HEK293 (cell line): ENCODE data around the gene NUDCD3.

ENCODE experiments used
- CTCF ChIA-PET: fragments of 350-600 bp; formaldehyde crosslinking; extraction: SDS; loops from one replicate; lab custom pipeline; 2021; ENCODE audit warnings: antibody characterized with exemption; lab: Yijun Ruan, JAX
- POLR2A ChIA-PET: fragments of 300-600 bp; formaldehyde crosslinking; extraction: SDS; loops from one replicate; lab custom pipeline; 2020; ENCODE audit warnings: antibody characterized with exemption, inconsistent platforms; lab: Yijun Ruan, JAX
- H3K27ac ChIP-seq: fragments of 200-500 bp; sonication (Bioruptor generic); 2 replicates; pipeline ENCODE4 v1.5.1; 2014; ENCODE audit warnings: low read depth, low read length, control low read depth, inconsistent platforms; ENCODE audit errors: extremely low read depth
- H3K36me3 ChIP-seq, 2 experiments: fragments of 200-500 bp in 1 of 2; sonication (Bioruptor generic) in 1 of 2; 1 replicate in 1 of 2; 2 replicates in 1 of 2; pipeline ENCODE4 v1.5.1; 2014 to 2017; ENCODE audit warnings: inconsistent platforms in 2 of 2, low read length in 2 of 2; ENCODE audit not compliant: control insufficient read depth in 2 of 2, insufficient read depth in 1 of 2
- H3K4me1 ChIP-seq: fragments of 200-500 bp; sonication (Bioruptor generic); 2 replicates; pipeline ENCODE4 v1.5.1; 2014; ENCODE audit warnings: mild to moderate bottlenecking, low read length, inconsistent platforms; ENCODE audit not compliant: control insufficient read depth, insufficient read depth
- H3K4me3 ChIP-seq: 2 replicates; pipeline ENCODE4 v1.5.1; 2011; ENCODE audit warnings: low read depth, mild to moderate bottlenecking, control low read depth, low read length, moderate library complexity
- H3K9me3 ChIP-seq: fragments of 200-500 bp; sonication (Bioruptor generic); 2 replicates; pipeline ENCODE4 v1.5.1; 2014; ENCODE audit warnings: low read depth, low read length, inconsistent platforms; ENCODE audit not compliant: control insufficient read depth, insufficient read depth
- AEBP2 ChIP-seq: fragments of 450-650 bp; formaldehyde crosslinking; IDR thresholded peaks from 2 replicates; pipeline ENCODE4 v1.5.1; 2016; ENCODE audit warnings: missing biosample characterization, missing genetic modification characterization, borderline replicate concordance
- BCL11B ChIP-seq: fragments of 450-650 bp; formaldehyde crosslinking; IDR thresholded peaks from 2 replicates; pipeline ENCODE4 v1.5.1; 2016; ENCODE audit warnings: low read depth, missing biosample characterization, missing genetic modification characterization
- HOXC10 ChIP-seq: sonication (generic); formaldehyde crosslinking; IDR thresholded peaks from 2 replicates; pipeline ENCODE4 v1.8.1; 2023; ENCODE audit warnings: mild to moderate bottlenecking, missing genetic modification reagents
- HOXD13 ChIP-seq: sonication (generic); formaldehyde crosslinking; IDR thresholded peaks from 2 replicates; pipeline ENCODE4 v1.8.0; 2022; ENCODE audit warnings: missing genetic modification reagents, borderline replicate concordance
- KLF8 ChIP-seq: fragments of 450-650 bp; formaldehyde crosslinking; IDR thresholded peaks from 2 replicates; pipeline ENCODE4 v1.5.1; 2016; ENCODE audit warnings: missing biosample characterization, missing genetic modification characterization
- MYNN ChIP-seq: fragments of 450-650 bp; formaldehyde crosslinking; IDR thresholded peaks from 2 replicates; pipeline ENCODE4 v1.5.1; 2016; ENCODE audit warnings: missing biosample characterization, missing genetic modification characterization, borderline replicate concordance
- ZBTB8A ChIP-seq: fragments of 450-650 bp; formaldehyde crosslinking; IDR thresholded peaks from 2 replicates; pipeline ENCODE4 v1.5.1; 2016; ENCODE audit warnings: missing biosample characterization, missing genetic modification characterization
- ZFP41 ChIP-seq: fragments of 450-650 bp; formaldehyde crosslinking; IDR thresholded peaks from 2 replicates; pipeline ENCODE4 v1.5.1; 2016; ENCODE audit warnings: missing biosample characterization, missing genetic modification characterization, borderline replicate concordance
- ZFP69B ChIP-seq: fragments of 450-650 bp; formaldehyde crosslinking; IDR thresholded peaks from 2 replicates; pipeline ENCODE4 v1.5.1; 2016; ENCODE audit warnings: missing biosample characterization, missing genetic modification characterization
- ZNF221 ChIP-seq: fragments of 450-650 bp; formaldehyde crosslinking; IDR thresholded peaks from 2 replicates; pipeline ENCODE4 v1.5.1; 2017; ENCODE audit warnings: missing biosample characterization, missing genetic modification characterization, borderline replicate concordance
- ZNF23 ChIP-seq: fragments of 450-650 bp; formaldehyde crosslinking; IDR thresholded peaks from 2 replicates; pipeline ENCODE4 v1.5.1; 2016; ENCODE audit warnings: missing biosample characterization, missing genetic modification characterization, borderline replicate concordance
- ZNF274 ChIP-seq, 2 experiments: fragments of 200-500 bp in 1 of 2; fragments of 450-650 bp in 1 of 2; sonication (Bioruptor generic) in 1 of 2; formaldehyde crosslinking in 1 of 2; IDR thresholded peaks; 2 replicates each; pipeline versions ENCODE4 v1.5.1 to v1.6.1; 2014 to 2016; ENCODE audit warnings: borderline replicate concordance in 1 of 2, inconsistent platforms in 1 of 2, low read length in 1 of 2, missing biosample characterization in 1 of 2, missing genetic modification characterization in 1 of 2
- ZNF623 ChIP-seq: fragments of 450-650 bp; formaldehyde crosslinking; IDR thresholded peaks from 2 replicates; pipeline ENCODE4 v1.5.1; 2016; ENCODE audit warnings: missing biosample characterization, missing genetic modification characterization
- ZNF654 ChIP-seq: fragments of 450-650 bp; formaldehyde crosslinking; IDR thresholded peaks from 2 replicates; pipeline ENCODE4 v1.5.1; 2016; ENCODE audit warnings: low read depth, missing biosample characterization, missing genetic modification characterization
- ZNF670 ChIP-seq: fragments of 450-650 bp; formaldehyde crosslinking; IDR thresholded peaks from 2 replicates; pipeline ENCODE4 v1.5.1; 2016; ENCODE audit warnings: missing biosample characterization, missing genetic modification characterization, low read depth
- TF ChIP-seq, protein P1 (sequence below): fragments of 450-650 bp; formaldehyde crosslinking; IDR thresholded peaks from 2 replicates; pipeline ENCODE4 v1.5.1; 2016; ENCODE audit warnings: missing biosample characterization, missing genetic modification characterization
- TF ChIP-seq, protein P2 (sequence below): fragments of 450-650 bp; formaldehyde crosslinking; IDR thresholded peaks from 2 replicates; pipeline ENCODE4 v1.5.1; 2016; ENCODE audit warnings: missing biosample characterization, missing genetic modification characterization, low read depth

Gene NUDCD3

DNA sequence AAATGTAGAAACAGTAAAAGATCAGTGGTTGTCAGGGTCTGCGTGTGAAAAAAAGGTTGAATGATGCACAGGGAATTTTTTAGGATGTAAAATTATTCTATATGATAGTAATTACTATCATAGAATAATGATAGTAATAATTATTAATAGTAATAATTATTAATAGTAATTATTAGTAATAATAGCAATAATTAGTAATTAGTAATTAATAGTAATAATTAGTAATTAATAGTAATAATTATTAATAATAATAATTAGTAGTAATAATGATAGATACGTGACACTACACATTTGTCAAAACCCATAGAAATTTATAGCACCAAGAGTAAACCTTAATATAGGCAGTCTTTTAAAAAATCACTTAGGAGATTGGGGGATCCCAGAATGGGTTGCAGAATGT lies 4.5 kb upstream of the NUDCD3 start:
- no peak overlapping the region for H3K4me3 ChIP-seq
- TF ChIP-seq ZBTB8A (tag by site-specific recombination): no peak
- 0 out of 2 replicates have a peak, but pooled peaks have one; percentile 49 for TF ChIP-seq BCL11B (tag by site-specific recombination)
- H3K27ac ChIP-seq: no peak overlapping the region
- H3K4me1 ChIP-seq: no peaks in the 10 kb centered on the region
- no peaks in the 10 kb centered on the region for H3K9me3 ChIP-seq
- CTCF ChIA-PET: interaction anchor here (0.6 kb wide), 1 partner anchor 139 kb away, joined by 3 read pairs; no protein-coding TSS in a partner anchor
- POLR2A ChIA-PET: no interaction called here
- no peaks in the 10 kb centered on the region for H3K36me3 ChIP-seq

GRCh38 chr7:44491229-44491628 lies 771 bp upstream of the NUDCD3 start:
- Histone ChIP-seq H3K4me3 (peak overlapping the region; percentile 94), H3K9me3 (no peaks in the 10 kb centered on the region), H3K27ac (no peak overlapping the region), H3K4me1 (peaks cover 3% of the 10 kb centered on the region; the same call in 1 of the 2 replicates), H3K36me3 (peaks cover 0 to 6% of the 10 kb centered on the region in 2 experiments; a peak in 1 of 3 replicates)
- ChIA-PET POLR2A (interaction anchor here (1.7 kb wide), 1 partner anchor 83 kb away, joined by 11 read pairs; the partner anchor contains the start of gene DDX56), CTCF (interaction anchor here (0.8 to 2.3 kb wide), 2 partner anchors 74 to 250 kb away, joined by 4 to 10 read pairs; no protein-coding TSS in a partner anchor)
- TF ChIP-seq ZNF23: no peak
- TF ChIP-seq MYNN (tag by site-specific recombination): no peak
- TF ChIP-seq, protein P1, sequence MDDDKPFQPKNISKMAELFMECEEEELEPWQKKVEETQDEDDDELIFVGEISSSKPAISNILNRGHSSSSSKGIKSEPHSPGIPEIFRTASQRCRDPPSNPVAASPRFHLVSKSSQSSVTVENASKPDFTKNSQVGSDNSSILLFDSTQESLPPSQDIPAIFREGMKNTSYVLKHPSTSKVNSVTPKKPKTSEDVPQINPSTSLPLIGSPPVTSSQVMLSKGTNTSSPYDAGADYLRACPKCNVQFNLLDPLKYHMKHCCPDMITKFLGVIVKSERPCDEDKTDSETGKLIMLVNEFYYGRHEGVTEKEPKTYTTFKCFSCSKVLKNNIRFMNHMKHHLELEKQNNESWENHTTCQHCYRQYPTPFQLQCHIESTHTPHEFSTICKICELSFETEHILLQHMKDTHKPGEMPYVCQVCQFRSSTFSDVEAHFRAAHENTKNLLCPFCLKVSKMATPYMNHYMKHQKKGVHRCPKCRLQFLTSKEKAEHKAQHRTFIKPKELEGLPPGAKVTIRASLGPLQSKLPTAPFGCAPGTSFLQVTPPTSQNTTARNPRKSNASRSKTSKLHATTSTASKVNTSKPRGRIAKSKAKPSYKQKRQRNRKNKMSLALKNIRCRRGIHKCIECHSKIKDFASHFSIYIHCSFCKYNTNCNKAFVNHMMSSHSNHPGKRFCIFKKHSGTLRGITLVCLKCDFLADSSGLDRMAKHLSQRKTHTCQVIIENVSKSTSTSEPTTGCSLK: no peak
- 0 out of 2 replicates have a peak, but pooled peaks have one; percentile 5 for TF ChIP-seq ZNF623
- TF ChIP-seq ZNF654 (tag by site-specific recombination): no peak
- TF ChIP-seq, protein P2, sequence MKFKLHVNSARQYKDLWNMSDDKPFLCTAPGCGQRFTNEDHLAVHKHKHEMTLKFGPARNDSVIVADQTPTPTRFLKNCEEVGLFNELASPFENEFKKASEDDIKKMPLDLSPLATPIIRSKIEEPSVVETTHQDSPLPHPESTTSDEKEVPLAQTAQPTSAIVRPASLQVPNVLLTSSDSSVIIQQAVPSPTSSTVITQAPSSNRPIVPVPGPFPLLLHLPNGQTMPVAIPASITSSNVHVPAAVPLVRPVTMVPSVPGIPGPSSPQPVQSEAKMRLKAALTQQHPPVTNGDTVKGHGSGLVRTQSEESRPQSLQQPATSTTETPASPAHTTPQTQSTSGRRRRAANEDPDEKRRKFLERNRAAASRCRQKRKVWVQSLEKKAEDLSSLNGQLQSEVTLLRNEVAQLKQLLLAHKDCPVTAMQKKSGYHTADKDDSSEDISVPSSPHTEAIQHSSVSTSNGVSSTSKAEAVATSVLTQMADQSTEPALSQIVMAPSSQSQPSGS (tag by site-specific recombination): no peak
- TF ChIP-seq HOXD13 (CRISPR knock-in tag): no peak

DNA sequence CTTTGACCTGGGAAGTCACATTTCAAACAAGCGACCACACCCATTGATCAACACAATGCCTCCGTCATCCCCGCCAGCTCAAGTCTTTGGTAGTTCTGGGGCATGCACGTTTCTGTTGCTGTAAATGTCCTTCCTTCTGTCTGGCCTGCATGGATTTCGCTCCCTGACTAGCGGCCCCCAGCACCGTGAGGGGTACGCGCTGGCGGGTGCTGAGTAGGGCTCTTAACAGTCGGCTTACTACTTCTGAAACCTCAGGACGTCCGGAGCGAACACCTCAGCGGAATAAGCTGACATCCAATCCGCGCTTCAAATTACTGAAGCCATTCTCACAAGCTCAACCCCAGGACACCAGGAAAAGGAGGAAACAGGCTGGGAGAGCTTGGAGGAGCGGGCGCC lies 505 bp downstream of the NUDCD3 start:
- CTCF ChIA-PET: interaction anchor here (0.8 to 2.3 kb wide), 4 partner anchors 10 to 75 kb away, joined by 3 to 10 read pairs (median 6); no protein-coding TSS in a partner anchor
- peaks cover 3% of the 10 kb centered on the region; the same call in 1 of the 2 replicates for H3K4me1 ChIP-seq
- no peak for TF ChIP-seq AEBP2 (tag by site-specific recombination)
- TF ChIP-seq MYNN (tag by site-specific recombination): 0 out of 2 replicates have a peak, but pooled peaks have one; percentile 17

DNA sequence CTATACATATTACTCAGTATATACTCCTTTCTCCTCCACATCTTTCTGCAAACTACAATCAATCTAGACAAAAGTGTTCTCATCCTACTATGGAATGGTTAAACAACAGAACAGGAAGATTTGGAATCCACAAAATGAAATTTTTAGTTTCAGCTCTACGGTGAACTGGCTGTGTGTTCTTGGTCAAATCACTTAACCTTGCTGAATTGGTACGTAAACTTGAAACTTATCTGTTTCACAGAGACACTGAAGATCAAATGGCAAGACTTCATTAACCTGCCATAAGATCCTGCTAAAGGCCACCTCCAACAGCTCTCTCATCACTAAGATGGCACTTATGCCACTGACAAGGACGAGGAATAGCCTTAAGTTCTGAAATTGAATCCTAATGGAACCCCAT lies 1.5 kb downstream of the NUDCD3 start:
- CTCF ChIA-PET: interaction anchor here (0.7 to 1.8 kb wide), 2 partner anchors 45 to 57 kb away, joined by 3 to 8 read pairs; no protein-coding TSS in a partner anchor
- H3K36me3 ChIP-seq: peaks cover 13 to 24% of the 10 kb centered on the region in 2 experiments
- H3K4me1 ChIP-seq: peaks cover 3% of the 10 kb centered on the region; the same call in 1 of the 2 replicates
- POLR2A ChIA-PET: interaction anchor here (2.1 kb wide), 1 partner anchor 76 kb away, joined by 7 read pairs; no protein-coding TSS in a partner anchor
- H3K9me3 ChIP-seq: no peaks in the 10 kb centered on the region
- no peak overlapping the region for H3K27ac ChIP-seq
- H3K4me3 ChIP-seq: peak overlapping the region; percentile 94
- TF ChIP-seq KLF8 (tag by site-specific recombination): no peak
- TF ChIP-seq HOXC10 (CRISPR knock-in tag): no peak
- no peak for TF ChIP-seq ZNF221
- no peak for TF ChIP-seq ZNF274 (IDR thresholded peaks at IDR 0.05; ENCODE audit: low read length)
- no peak for TF ChIP-seq ZNF274 (tag by site-specific recombination; IDR thresholded peaks at IDR 0.05; ENCODE audit: borderline replicate concordance)
- no peak for TF ChIP-seq ZFP69B (tag by site-specific recombination)
- no peak for TF ChIP-seq ZNF670 (tag by site-specific recombination)
- TF ChIP-seq ZFP41 (tag by site-specific recombination): no peak

More for the DNA sequence above, 505 bp downstream of the NUDCD3 start:
- no peaks in the 10 kb centered on the region for H3K9me3 ChIP-seq
- H3K36me3 ChIP-seq: peaks cover 3 to 14% of the 10 kb centered on the region in 2 experiments; a peak in 2 of 3 replicates
- H3K27ac ChIP-seq: peak overlapping the region; percentile 88
- POLR2A ChIA-PET: interaction anchor here (0.6 to 2.1 kb wide), 5 partner anchors 45 to 92 kb away, joined by 3 to 11 read pairs (median 4); partner anchors contain the start of genes DDX56 and TMED4
- H3K4me3 ChIP-seq: peak overlapping the region; percentile 94
